ENCODE results near the gene SPRYD3.

SPRYD3 gene

GRCh38 chr12:53077030-53077429 lies 2.2 kb downstream of the SPRYD3 start:
- DNase-seq = no peak

- no peak for DNase-seq
Observed at GRCh38 chr12:53076461-53076860, 2.7 kb downstream of the SPRYD3 start.

DNA sequence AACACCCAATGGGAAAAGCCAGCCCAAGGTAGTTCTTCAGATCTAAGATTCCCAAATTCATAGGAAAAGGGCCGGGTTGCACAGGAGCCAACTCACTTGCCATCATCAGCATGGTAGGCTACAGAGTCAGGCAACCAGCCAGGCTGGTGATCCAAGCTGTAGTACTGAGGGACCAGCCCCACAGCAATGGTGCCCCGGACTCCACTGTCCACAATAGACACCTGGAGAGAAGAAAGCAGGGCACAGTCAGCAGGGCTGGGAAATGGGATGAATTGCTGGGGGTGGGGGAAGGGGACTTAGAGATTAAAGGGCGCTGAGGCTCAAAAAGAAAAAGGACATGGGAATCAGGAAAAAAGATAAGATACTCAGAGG lies 4.2 kb downstream of the SPRYD3 start:
- DNase-seq = no peak

GRCh38 chr12:53074283-53074998 lies 4.7 kb downstream of the SPRYD3 start:
- DNase-seq = no peak

DNA sequence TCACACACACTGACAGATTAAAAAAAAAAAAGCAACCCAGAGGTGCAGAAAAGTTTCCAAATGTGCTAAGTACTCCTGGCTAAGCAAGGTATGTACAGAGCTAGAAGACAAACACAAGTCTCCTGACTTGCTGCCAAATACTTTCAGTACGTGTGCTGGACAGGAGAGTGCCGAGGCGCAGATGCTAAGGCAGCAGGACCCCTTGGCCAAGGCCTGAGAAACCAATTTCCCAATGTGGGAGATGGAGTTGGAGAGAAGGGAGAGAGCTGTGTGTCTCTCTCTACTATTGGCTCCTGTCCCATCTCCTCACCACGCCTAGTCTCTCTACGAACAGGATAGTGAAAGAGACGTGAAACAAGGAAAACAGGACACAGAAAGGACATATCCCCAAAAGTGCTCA lies 5.3 kb downstream of the SPRYD3 start:
- no peak for DNase-seq

- DNase-seq = no peak
Observed at GRCh38 chr12:53071591-53072551, 7.3 kb downstream of the SPRYD3 start.

DNA sequence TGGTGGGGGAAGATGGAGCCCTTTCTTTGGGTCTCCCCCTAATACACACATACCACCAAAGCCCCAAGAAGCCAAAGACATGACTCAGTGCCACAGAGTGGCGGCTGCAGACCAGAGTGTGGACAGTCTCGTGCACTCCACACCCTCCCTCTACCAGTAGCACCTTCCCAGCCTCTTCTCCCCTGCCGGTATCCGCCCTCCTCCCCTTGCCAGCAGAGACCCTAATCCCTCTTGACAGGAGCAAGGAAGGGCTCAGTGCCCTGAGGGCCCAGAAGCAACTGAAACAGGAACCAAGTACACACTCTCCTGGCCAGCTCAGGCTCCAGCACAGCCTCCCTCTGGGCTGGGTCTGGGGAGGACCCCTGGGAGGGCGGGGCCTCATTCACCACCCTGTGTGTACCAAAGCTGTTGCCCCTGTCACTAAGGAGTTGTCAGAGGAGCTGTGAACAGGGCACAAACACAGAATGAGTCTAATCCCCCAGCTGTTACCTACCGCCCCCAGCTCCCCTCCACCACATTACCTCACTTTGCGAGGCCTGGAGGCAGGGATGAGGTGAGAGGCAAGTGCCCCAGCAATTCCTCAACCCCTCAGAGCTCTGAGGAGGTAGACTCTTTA lies 8.2 kb downstream of the SPRYD3 start:
- no peak for DNase-seq

- DNase-seq = no peak
Observed at GRCh38 chr12:53069621-53070410, 9.4 kb downstream of the SPRYD3 start.

DNA sequence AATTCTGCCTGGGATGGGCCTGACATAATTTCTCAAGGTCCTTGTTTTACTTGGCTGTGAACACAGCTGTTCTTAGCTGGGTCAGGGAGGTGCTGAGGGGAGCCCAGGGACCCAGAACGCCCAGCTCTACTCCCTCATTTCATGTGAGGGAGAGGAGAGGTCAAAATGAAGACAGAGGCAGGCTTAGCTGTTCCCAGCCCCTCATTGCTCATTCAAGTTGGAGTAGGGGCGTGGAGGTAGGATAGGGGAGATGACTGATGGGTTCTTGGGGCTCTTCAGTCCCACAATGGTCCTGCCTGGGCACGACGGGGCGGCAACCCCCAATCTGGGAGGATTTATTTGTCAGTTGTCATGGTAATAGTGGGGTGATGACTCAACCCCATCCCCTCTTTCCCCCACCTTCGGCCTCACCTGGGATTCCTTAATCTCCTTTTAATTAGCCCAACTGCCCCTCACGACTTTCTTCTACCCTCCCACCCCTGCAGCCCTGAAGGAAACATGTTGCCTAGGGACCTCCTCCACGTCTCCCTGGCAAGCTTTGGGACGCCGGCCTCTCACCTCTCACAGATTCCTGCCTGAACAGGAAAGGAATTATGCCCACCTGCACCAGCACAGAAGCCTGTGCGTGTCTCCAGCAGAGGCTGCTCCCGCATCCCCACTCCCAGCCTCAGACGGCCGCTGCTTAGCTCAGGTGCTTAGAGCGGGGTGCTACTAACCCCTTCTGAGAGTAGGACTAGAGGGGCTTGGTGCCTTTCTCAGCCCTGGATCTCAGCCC lies 10.2 kb downstream of the SPRYD3 start:
- no peak for DNase-seq

DNA sequence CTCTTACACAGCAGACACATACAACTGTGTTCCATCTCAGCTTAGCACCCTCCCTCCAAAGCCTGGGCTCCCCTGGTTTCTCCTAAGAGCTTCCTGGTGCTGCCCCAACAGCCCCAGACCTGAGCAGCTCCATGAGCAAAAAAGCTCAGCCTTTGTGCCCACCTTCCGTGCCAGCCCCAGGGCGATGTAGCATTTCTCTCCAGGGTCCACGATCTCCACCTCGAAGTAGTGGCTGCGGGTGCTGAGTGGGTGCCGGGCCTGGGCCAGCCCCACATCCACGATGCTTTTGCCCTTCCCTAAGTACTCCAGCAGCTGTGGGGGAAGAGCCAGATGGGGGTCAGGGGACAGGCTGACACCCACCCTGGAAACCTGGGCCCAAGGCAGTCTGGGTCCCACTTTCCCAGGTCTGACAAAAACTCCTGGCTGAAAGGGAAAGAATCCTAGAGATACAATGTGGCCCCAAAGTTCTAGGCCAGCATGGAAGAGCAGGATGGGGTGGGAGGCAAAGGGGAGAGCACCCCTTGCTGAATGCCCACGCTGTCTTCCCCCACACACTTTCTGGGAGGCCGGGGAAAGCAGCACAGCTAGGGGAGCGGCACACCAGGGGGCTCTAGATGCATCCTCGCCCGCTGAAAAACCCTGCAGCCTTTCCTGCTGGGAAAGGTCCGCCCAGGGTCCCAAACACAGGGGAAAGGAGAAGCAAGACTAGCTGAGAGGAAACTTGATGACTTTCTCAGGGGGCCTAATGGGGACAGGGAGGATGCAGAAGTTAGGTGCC lies 11.0 kb downstream of the SPRYD3 start:
- no peak for DNase-seq

DNA sequence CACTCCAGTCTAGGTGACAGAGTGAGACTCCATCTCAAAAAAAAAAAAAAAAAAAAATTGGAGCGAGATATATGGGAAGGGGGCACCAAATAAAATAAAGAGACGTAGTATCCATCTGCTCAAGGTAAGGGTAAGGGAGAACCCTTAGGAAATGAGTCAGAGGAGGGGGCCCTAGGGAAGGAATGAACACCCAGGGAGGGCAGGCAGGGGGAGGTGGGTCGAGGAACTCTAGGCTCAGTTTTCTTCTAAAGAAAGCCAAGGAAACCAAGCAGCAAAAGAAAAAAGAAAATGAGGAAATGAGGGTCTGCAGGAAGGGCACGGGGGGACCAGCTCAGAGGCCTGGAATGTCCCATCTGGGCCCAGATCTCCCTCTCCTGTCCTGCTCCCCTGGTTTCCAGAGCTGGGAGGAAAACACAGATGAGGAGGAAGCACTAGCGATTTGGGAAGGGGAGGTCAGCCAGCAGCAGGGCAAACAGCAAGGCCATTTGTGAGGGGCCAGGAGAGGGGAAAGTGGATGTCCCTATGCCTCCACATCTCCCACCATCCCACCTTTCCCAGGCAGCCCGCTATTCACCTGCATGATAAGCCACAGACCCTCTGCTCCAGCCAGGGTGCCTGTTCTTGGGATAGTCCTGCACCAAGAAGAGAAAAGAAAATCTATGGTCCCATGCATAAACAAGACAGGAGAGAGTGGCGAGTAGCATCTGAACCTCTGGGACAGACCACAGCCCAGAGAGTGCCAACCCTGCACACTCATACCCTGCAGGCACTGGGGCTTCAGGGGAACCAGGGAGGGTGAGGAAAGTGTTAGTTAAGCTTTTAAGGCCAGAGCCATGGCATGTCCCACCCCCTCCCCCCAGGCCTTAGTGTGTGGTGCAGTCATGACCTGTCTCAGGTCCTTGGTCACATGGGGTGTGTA lies 11.9 kb downstream of the SPRYD3 start:
- DNase-seq = no peak

DNA sequence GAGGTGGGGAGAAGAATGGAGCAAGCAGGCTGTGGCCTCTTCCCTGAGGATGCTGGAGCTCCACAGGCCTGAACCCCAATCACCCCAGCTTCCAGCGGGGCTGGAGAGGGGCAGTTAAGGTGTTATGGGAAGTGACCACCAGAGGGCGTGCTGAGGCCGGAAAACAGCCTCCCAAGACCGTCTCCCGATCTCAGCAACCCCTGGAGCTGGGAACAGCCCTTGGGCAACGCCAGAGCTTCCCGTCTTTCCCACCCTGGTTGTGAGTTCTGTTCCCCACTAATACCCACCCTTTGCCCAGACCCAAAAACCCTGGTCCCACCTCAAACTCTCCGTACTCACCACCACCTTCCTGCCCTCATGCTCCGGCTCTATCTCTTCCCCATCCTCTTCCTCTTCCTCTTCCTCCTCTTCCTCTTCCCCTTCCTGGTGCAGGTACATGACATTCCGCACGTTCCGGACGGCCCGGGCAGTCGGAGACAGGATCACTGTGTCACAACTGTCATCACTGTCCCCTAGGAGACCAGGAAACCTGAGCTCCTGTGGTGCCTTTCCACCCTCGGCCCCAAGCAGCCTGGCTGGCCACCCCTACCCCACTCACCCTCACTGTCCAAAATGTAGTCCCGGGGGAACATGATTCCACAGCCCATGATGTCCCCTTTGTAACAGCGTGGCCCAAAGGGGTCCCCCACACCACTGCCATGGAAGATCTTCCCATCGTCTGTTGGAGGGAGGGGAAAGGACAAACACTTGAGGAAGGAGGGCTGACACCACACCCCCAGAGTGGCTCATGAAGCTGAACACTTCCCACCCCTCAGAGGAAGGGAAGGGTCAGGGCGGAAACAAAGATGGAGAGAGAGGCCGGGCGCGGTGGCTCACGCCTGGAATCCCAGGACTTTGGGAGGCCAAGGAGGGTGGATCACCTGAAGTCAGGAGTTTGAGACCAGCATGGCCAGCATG lies 12.9 kb downstream of the SPRYD3 start:
- peak; percentile 75 to 89 (median 81) for DNase-seq

DNA sequence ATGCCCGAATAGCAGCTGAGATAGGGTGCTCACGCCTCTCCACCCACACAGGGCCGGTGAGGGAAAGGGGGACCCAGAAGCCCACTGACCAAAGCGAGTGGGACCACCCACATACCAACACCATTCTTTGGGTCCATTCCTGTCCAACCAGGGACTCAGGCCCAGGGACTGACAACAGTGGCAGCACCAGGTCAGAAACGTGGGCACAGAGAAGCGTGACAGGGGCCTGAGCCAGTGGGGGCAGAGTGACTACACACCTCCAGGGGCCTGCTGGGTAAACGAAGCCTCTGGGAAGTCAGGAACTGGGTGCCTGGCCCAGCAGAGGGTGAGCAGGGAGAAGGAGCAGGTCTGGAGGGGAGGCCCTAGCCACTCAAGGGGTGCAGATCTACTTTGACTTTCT lies 13.7 kb downstream of the SPRYD3 start:
- no peak for DNase-seq

GRCh38 chr12:53064613-53065436 lies 14.4 kb downstream of the SPRYD3 start:
- DNase-seq = no peak

- no peak for DNase-seq
Observed at GRCh38 chr12:53063708-53064612, 15.2 kb downstream of the SPRYD3 start.

- no peak for DNase-seq
Observed at GRCh38 chr12:53062977-53063707, 16.0 kb downstream of the SPRYD3 start.
